Peyer's patch (tissue), 4 donors: ENCODE measurements around the gene ARL15. TPM values are rescaled to one million over a fixed set of nuclear protein-coding genes. Genes with fewer than 3 reads are reported as not detected.

Experiments used
- DNase-seq, 3 donors: peaks; one replicate each; pipeline ENCODE4 v3.0.0-alpha.2; 2017 to 2019
- H3K27ac ChIP-seq, 4 donors: fragments of 200-600 bp; sonication (generic); one replicate each; pipeline ENCODE4 v1.5.1; 2016 to 2019
- H3K27me3 ChIP-seq, 2 donors: fragments of 200-600 bp; sonication (generic); one replicate each; pipeline ENCODE4 v1.5.1; 2019
- H3K36me3 ChIP-seq, 3 donors: fragments of 200-600 bp; sonication (generic); one replicate each; pipeline ENCODE4 v1.5.1; 2016 to 2019
- H3K4me1 ChIP-seq, 4 donors: fragments of 200-600 bp; sonication (generic); one replicate each; pipeline ENCODE4 v1.5.1; 2016 to 2019
- H3K4me3 ChIP-seq, 4 donors: fragments of 200-600 bp; sonication (generic); 1 replicate in 3 of 4; 2 replicates in 1 of 4; pipeline ENCODE4 v1.5.1; 2016 to 2019; ENCODE audit warnings: mild to moderate bottlenecking in 1 of 4
- H3K9me3 ChIP-seq, 4 donors: fragments of 200-600 bp; sonication (generic); one replicate each; pipeline ENCODE4 v1.5.1; 2016 to 2019; ENCODE audit warnings: mild to moderate bottlenecking in 1 of 4
- CTCF ChIP-seq, 6 experiments: fragments of 450-650 bp in 4 of 6; fragments of 200-600 bp in 2 of 6; sonication (generic) in 1 of 6; IDR thresholded peaks; one replicate each; pipeline ENCODE4 v1.5.1; 2017 to 2019; ENCODE audit warnings: antibody characterized with exemption in 6 of 6, mild to moderate bottlenecking in 3 of 6, moderate library complexity in 1 of 6
- POLR2A ChIP-seq, 2 donors: fragments of 450-650 bp; IDR thresholded peaks; one replicate each; pipeline ENCODE4 v1.5.1; 2017; ENCODE audit warnings: antibody characterized with exemption in 2 of 2, mild to moderate bottlenecking in 2 of 2, moderate library complexity in 2 of 2
- total RNA-seq, 4 donors: library from RNA; depleted of rRNA; stranded (reverse); fragments of >200 nt; gene quantifications; one replicate each; pipeline ENCODE4 v1.1.0, GENCODE V29; 2016

ARL15 gene
- total RNA-seq, 4 donors from 2014 or later, result 18.0 to 44.5 (median 38.7) TPM

- TF ChIP-seq CTCF (IDR thresholded peaks at IDR 0.05), result no peak
- DNase-seq, result no peak
- H3K27ac ChIP-seq, result peak overlapping the region in 1 of 4 donors; percentile 48
- H3K27me3 ChIP-seq, result no peaks in the 10 kb centered on the region
- H3K4me3 ChIP-seq, result no peak overlapping the region
- no peaks in the 10 kb centered on the region for H3K36me3 ChIP-seq
- H3K9me3 ChIP-seq, result no peaks in the 10 kb centered on the region
- peaks cover 0 to 13% (median 3%) of the 10 kb centered on the region in 4 donors for H3K4me1 ChIP-seq
These were observed 131.4 kb downstream of the ARL15 start for GRCh38 chr5:54178991-54179390.

GRCh38 chr5:54178207-54178606 lies 132.2 kb downstream of the ARL15 start:
- Histone ChIP-seq H3K4me3 (no peak overlapping the region), H3K4me1 (peaks cover 0 to 13% (median 3%) of the 10 kb centered on the region in 4 donors), H3K9me3 (no peaks in the 10 kb centered on the region), H3K27me3 (no peaks in the 10 kb centered on the region), H3K27ac (no peak overlapping the region), H3K36me3 (no peaks in the 10 kb centered on the region)
- TF ChIP-seq POLR2A (IDR thresholded peaks at IDR 0.05) (no peak), CTCF (IDR thresholded peaks at IDR 0.05) (no peak)
- no peak for DNase-seq

- H3K27ac ChIP-seq, result peak overlapping the region in 2 of 4 donors; percentile 33 to 67
- H3K4me3 ChIP-seq, result no peak overlapping the region
- H3K27me3 ChIP-seq, result no peaks in the 10 kb centered on the region
- no peaks in the 10 kb centered on the region for H3K9me3 ChIP-seq
- DNase-seq, result no peak
- H3K4me1 ChIP-seq, result peaks cover 0 to 13% (median 3%) of the 10 kb centered on the region in 4 donors
- no peaks in the 10 kb centered on the region for H3K36me3 ChIP-seq
- no peak for TF ChIP-seq POLR2A (IDR thresholded peaks at IDR 0.05)
- TF ChIP-seq CTCF (IDR thresholded peaks at IDR 0.05), result no peak
These were observed 133.3 kb downstream of the ARL15 start for GRCh38 chr5:54177058-54177457.

GRCh38 chr5:54176066-54176830 lies 134.1 kb downstream of the ARL15 start:
- Histone ChIP-seq H3K4me3 (no peak overlapping the region), H3K9me3 (no peaks in the 10 kb centered on the region), H3K27ac (peak overlapping the region in 2 of 4 donors; percentile 33 to 67), H3K4me1 (peaks cover 0 to 13% (median 3%) of the 10 kb centered on the region in 4 donors), H3K36me3 (no peaks in the 10 kb centered on the region), H3K27me3 (no peaks in the 10 kb centered on the region)
- no peak for DNase-seq
- TF ChIP-seq CTCF (IDR thresholded peaks at IDR 0.05) (no peak), POLR2A (IDR thresholded peaks at IDR 0.05) (no peak)

DNA sequence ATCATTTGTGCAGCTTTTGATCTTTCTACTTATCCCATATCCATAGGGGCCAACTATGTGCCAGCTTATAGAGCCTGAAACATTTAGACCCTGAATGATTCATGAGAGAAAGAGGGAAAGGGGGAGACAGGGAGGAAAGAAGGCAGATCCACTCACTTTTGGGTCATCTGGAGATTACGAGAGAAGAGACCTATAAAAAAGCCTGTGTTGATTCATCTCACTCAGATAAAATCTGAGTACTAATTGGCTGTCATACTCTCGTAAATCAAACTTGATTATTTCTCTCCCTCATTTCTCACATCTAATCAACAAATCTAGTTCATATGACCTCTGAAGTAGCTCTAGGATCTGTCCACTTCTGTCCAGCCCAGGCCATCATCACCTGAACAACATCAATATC lies 137.1 kb downstream of the ARL15 start:
- Histone ChIP-seq H3K27ac (no peak overlapping the region), H3K9me3 (no peaks in the 10 kb centered on the region), H3K36me3 (peaks cover 0 to 4% (median 0%) of the 10 kb centered on the region in 3 donors), H3K4me1 (peaks cover 0 to 11% (median 2%) of the 10 kb centered on the region in 4 donors), H3K27me3 (no peaks in the 10 kb centered on the region), H3K4me3 (no peak overlapping the region)
- TF ChIP-seq POLR2A (IDR thresholded peaks at IDR 0.05) (no peak), CTCF (IDR thresholded peaks at IDR 0.05) (no peak)
- no peak for DNase-seq
